ENCODE measurements around the gene TGFBR3.

TGFBR3 gene

DNA sequence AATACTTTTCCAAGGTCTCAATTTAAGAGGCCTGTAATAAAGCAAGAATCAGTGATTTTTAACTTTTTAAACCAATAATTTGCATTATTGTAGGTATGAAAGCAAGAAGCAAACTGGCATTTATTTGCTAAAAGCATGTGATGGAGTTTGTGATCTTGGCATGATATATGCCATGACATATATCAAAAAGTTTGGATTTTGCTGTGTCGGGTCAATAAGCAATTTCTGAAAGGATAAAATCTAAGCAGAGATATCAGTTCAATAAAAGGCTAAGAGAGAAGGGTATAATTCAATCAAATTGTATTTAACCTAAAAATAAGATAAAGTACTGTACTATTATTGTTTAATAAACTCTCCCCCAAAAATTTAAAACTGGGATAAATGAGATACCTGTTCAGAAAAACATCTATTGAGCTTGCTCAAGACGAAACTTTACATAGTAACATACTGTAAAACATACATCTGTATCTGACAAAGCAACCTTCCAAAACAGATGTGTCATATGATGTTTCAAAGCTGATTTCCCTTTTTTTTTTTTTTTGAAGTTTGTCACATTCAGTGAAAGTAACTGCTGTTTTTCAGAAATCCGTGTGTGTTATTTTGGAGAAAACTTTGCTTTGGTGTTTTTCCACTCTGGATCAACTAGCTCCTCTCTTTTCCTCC, 74.5 kb downstream of the TGFBR3 start:
- Mint-ChIP-seq H3K36me3 (ENCODE audit: low read depth) (no peaks in the 10 kb centered on the region), H3K4me1 (ENCODE audit: low read depth) (peaks cover 63% of the 10 kb centered on the region), H3K27ac (no peak overlapping the region), H3K4me3 (no peak overlapping the region), H3K27me3 (no peaks in the 10 kb centered on the region), H3K9me3 (no peaks in the 10 kb centered on the region)
- DNase-seq, result no peak

DNA sequence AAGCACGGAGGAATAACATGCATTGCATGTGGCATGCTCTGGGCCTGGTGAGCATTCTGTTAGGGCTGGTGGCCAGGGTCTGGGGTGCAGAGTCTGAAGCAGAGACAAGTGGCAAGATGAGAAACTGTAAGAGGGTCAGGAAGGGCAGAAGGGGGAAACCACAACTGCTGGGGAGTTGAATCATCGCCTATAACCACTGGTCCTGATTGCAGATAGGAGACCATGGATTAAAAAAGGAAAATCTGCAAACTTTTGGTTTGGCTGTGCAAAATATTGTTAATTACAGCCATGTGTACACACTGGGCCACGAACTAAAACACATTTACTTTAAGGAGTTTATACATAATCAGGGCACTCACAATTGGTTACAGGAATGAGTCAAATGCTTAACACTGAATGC, 76.6 kb downstream of the TGFBR3 start:
- H3K9me3 Mint-ChIP-seq, result no peaks in the 10 kb centered on the region
- H3K4me1 Mint-ChIP-seq (ENCODE audit: low read depth), result peaks cover 78% of the 10 kb centered on the region
- H3K27me3 Mint-ChIP-seq, result no peaks in the 10 kb centered on the region
- no peak for DNase-seq
- H3K36me3 Mint-ChIP-seq (ENCODE audit: low read depth), result no peaks in the 10 kb centered on the region
- no peak overlapping the region for H3K27ac Mint-ChIP-seq
- no peak overlapping the region for H3K4me3 Mint-ChIP-seq

DNA sequence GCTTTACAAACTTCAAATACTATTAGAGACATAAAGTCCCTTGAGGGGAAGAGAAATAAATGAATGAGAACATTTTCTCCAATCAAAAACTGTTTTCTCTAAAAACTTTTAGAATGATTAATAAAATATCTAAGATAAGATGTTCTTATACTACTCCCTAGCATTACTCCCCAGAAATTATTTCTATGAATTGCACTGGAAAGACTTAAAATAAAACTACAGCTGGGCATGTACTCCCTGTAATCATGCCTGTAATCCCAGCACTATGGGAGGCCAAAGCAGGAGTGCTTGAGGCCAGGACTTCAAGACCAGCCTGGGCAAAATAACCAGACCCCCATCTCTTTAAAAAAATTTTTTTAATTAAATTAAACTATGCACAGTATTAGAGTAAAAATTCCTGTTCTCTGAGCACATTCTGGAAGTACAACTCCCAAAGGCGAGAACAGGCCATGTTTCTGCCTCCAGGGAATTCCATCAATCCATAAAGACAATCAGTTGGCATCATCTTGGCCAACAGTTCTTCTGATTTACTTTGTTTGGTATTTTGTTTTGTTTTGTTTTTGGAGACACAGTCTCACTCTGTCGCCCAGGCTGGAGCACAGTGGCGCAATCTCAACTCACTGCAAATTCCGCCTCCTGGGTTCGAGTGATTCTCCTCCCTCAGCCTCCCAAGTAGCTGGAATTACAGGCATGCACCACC, 77.9 kb downstream of the TGFBR3 start:
- H3K4me3 Mint-ChIP-seq, result no peak overlapping the region
- no peak overlapping the region for H3K27ac Mint-ChIP-seq

DNA sequence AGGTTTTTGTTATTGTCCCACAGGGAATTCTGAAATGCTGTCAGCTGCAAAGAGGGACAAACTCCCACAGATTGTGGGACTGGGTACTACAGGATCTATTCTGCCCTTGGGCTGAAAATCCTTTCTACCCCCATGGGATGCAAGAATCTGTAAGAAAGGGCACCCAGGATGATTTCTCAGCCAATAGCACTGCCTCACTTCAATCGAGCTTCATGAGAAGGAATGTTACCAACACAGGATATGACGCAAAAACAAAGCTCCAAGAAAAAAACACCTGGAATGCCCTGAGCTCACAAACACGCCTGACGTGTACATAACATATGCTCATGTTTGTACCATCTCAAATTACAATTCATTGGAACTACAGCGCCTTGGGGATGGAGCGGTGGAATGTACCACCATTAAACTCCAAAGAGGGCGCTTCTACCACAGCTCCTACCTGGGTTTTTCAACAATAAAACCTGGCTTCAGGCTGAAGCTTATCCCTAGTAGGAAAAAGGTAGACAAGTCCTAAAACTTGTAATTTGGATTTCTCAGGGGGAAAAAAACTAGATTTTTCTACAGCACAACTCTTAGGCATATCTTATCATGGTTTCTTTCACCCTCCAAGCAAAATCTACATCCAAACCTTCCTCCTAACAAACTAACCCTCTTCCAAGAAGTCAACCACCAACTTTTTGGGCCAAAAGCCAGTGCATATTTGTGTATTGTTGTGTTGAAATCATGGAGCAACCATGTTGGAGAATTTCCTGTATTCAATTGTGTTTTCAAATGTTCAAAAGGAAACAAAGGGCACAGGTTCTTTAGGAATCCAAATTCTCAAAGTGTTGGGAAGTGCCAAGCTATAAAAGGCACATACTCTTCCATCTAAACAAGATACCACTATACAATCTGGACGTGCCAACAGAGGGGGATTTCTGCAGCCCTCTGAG, 78.9 kb downstream of the TGFBR3 start:
- no peaks in the 10 kb centered on the region for H3K27me3 Mint-ChIP-seq
- H3K4me1 Mint-ChIP-seq (ENCODE audit: low read depth), result peaks cover 77% of the 10 kb centered on the region
- H3K36me3 Mint-ChIP-seq (ENCODE audit: low read depth), result peaks cover 3% of the 10 kb centered on the region
- DNase-seq, result no peak
- no peaks in the 10 kb centered on the region for H3K9me3 Mint-ChIP-seq
- no peak overlapping the region for H3K4me3 Mint-ChIP-seq
- H3K27ac Mint-ChIP-seq, result no peak overlapping the region

More for the DNA sequence above, 77.9 kb downstream of the TGFBR3 start:
- no peaks in the 10 kb centered on the region for H3K27me3 Mint-ChIP-seq
- no peak for DNase-seq
- H3K4me1 Mint-ChIP-seq (ENCODE audit: low read depth), result peaks cover 76% of the 10 kb centered on the region
- no peaks in the 10 kb centered on the region for H3K36me3 Mint-ChIP-seq (ENCODE audit: low read depth)
- H3K9me3 Mint-ChIP-seq, result no peaks in the 10 kb centered on the region

DNA sequence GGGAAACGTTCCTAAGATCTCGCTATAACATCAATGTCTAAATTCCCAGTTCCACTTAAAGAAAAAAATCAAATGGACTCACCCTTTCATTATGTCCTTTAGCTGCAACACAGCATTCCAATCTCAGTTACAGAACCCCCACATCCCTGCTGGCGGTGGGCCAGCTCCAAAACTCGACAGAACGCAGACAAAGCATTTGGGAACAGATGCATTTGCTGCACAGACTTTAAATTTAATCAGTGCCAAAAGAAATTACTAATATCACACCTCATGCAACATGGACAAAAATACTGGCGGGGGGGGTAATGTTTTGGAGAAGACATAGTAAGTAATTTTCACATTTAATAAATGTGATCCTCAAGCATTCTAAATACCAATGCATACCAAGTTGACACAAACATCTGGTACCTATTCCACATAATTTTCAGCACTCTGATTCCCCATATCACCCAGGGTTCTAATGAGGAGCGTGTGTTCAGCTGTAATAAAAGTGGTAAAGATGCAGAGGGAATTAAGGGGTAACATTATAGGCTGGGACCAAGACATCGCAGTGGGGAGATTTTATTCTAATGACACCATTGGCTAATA, 79.7 kb downstream of the TGFBR3 start:
- no peak for DNase-seq
- Mint-ChIP-seq H3K4me1 (ENCODE audit: low read depth) (peaks cover 74% of the 10 kb centered on the region), H3K36me3 (ENCODE audit: low read depth) (peaks cover 3% of the 10 kb centered on the region), H3K9me3 (no peaks in the 10 kb centered on the region), H3K27ac (peak overlapping the region; percentile 24), H3K4me3 (no peak overlapping the region), H3K27me3 (no peaks in the 10 kb centered on the region)

DNA sequence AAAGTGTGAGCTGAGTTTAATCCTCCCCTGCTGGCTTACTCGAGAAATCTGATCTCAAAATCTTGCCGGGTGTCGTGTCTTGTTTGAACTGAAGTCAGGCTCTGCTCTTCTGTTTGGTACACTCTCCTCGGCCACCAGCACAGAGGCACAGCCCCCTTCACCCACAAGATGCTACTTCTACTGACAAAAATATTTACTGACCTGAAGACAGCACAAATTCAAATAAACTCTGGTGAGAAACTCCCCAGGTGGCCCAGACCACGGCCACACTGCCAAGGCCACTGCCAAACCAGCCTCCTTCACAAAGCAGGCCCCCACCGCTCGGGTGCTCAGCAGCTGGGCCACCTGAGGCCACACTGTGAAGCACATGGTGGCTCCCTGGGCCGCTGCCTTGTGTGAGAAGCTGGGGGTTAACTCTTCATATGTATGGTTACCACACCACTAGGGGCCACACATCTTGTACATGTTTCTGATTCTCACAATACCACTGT, 80.6 kb downstream of the TGFBR3 start:
- Mint-ChIP-seq H3K4me1 (ENCODE audit: low read depth) (peaks cover 67% of the 10 kb centered on the region), H3K27me3 (no peaks in the 10 kb centered on the region), H3K36me3 (ENCODE audit: low read depth) (peaks cover 4% of the 10 kb centered on the region), H3K27ac (peak overlapping the region; percentile 96), H3K4me3 (no peak overlapping the region), H3K9me3 (no peaks in the 10 kb centered on the region)
- DNase-seq, result no peak

DNA sequence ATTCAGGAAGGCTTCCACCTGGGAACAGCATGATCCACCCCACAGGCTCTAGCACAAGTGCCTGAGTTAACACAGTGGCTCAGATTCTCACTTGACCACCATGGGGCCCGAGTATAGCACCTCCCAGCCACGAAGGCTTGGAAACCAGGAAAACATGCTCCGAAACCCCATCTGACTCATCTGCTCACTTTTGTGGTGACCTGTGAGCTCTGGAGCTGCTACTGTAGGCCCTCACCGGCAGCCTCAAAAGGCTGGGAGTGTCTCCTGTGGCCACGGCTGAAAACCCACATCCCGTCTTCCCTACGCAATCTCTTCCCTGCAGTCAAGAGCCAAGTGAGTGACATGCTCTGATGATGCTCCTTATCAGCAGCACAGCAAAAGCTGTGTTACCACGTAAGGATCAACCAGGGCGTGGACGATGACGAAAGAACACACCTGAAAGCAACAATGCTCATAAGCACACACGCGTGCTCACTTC, 81.4 kb downstream of the TGFBR3 start:
- Mint-ChIP-seq H3K27me3 (no peaks in the 10 kb centered on the region), H3K36me3 (ENCODE audit: low read depth) (peaks cover 4% of the 10 kb centered on the region), H3K4me1 (ENCODE audit: low read depth) (peaks cover 63% of the 10 kb centered on the region), H3K4me3 (peak overlapping the region; percentile 66), H3K9me3 (no peaks in the 10 kb centered on the region), H3K27ac (peak overlapping the region; percentile 96)
- peak; percentile 80 for DNase-seq

DNA sequence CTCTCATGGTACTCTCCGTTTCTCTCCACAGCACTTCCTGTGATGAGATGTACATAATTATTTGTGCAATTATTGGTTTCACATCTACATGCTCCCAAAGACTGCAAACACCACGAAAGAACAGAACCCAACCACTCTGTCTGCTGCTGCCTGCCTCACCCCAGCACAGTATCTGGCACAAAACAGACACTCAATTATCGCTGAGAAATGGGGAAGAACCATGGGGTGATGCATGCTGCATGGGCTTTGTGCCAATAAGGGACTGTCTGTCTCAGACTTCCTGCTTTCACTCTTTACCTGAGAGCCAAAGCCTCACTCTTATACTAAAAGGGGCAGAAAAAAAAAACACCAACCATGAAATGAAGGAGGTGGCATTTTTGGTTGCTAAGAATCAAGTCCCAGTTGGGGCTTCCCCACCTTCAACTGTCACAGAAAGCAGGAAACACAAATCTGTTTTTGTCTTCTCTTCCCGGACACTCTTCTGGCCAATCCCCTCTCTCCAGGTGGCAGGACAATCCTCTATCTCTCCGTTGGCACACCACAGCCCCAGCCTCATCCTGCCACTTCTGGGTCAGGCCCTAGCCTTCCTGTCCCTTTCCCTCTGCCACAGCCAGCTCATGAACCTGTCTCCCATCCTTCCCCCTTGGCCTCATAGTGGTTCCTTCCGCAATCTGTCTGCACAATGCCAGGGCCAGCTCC, 82.0 kb downstream of the TGFBR3 start:
- Mint-ChIP-seq H3K27ac (peak overlapping the region; percentile 96), H3K4me1 (ENCODE audit: low read depth) (peaks cover 63% of the 10 kb centered on the region), H3K4me3 (peak overlapping the region; percentile 66), H3K36me3 (ENCODE audit: low read depth) (peaks cover 4% of the 10 kb centered on the region), H3K9me3 (no peaks in the 10 kb centered on the region), H3K27me3 (no peaks in the 10 kb centered on the region)
- peak; percentile 73 for DNase-seq

DNA sequence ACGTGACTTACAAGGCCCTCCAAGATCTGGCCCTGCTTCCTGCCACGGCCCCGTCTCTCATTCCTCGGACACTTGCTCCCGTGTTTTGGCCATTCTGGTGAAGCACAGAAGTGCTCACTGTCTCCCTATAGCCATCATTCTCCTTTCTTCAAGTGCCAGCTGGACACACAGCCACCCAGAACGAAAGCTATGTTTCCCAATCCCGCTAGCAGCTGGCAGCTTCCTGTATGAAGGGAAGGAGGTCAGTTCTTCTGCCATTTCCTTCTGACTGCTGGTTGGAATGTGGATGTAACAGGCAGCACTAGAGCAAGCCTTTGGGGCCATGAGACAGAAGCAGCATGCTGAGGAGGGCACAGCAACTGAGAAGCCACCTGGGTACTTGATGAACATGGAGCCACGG, 82.8 kb downstream of the TGFBR3 start:
- peaks cover 64% of the 10 kb centered on the region for H3K4me1 Mint-ChIP-seq (ENCODE audit: low read depth)
- peak overlapping the region; percentile 96 for H3K27ac Mint-ChIP-seq
- peaks cover 4% of the 10 kb centered on the region for H3K36me3 Mint-ChIP-seq (ENCODE audit: low read depth)
- no peaks in the 10 kb centered on the region for H3K27me3 Mint-ChIP-seq
- no peaks in the 10 kb centered on the region for H3K9me3 Mint-ChIP-seq
- DNase-seq, result no peak
- no peak overlapping the region for H3K4me3 Mint-ChIP-seq

DNA sequence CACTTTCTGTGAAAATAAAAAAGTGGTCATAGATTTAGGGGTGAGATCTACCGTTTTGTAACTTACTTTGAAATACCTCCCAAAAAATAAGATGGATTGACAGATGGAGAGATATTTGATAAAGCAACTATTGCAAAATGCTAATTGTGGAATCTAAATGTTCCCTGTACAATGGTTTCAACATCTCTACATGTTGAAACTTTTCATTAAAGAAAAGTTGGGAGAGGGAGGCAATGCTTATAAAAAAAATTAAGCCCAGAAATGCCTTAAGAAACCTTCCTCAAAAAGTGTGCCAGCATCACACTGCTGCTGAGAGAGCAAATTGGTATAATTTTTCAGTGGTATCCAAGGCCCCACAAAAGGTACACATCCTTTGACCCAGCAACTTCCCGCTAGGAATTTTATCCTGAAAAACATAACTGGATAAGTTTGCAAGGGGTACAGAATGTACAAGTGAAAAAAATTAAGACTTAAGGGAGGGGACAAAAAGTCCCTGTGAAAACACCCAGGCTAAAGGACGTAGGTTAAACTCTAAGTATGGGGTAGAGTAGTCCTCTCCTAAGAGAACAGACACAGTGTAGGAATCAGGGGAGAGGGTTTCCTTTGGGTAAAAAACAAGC, 84.3 kb downstream of the TGFBR3 start:
- Mint-ChIP-seq H3K27me3 (no peaks in the 10 kb centered on the region), H3K27ac (no peak overlapping the region), H3K4me1 (ENCODE audit: low read depth) (peaks cover 60% of the 10 kb centered on the region), H3K4me3 (no peak overlapping the region), H3K36me3 (ENCODE audit: low read depth) (peaks cover 9% of the 10 kb centered on the region), H3K9me3 (no peaks in the 10 kb centered on the region)
- DNase-seq, result no peak

DNA sequence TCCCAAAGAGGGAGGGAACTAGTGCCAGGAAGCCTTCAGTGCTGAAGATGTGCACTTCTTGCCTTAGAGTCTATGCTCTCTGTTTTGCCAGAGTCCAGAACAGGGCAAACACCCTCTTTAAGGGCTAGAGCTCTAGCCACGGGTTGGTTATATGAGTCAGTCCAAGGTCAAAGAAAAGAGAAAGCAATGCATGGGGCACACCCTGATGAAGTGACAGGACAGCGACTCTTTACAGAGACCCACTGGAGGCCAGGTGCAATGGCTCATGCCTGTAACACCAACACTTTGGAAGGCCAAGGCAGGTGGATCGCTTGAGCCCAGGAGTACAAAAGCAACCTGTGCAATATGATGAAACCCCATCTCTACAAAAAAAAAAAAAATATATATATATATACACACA, 86.1 kb downstream of the TGFBR3 start:
- no peak for DNase-seq
- no peaks in the 10 kb centered on the region for H3K9me3 Mint-ChIP-seq
- no peaks in the 10 kb centered on the region for H3K27me3 Mint-ChIP-seq
- H3K36me3 Mint-ChIP-seq (ENCODE audit: low read depth), result peaks cover 25% of the 10 kb centered on the region
- peaks cover 55% of the 10 kb centered on the region for H3K4me1 Mint-ChIP-seq (ENCODE audit: low read depth)
- no peak overlapping the region for H3K27ac Mint-ChIP-seq
- no peak overlapping the region for H3K4me3 Mint-ChIP-seq

DNA sequence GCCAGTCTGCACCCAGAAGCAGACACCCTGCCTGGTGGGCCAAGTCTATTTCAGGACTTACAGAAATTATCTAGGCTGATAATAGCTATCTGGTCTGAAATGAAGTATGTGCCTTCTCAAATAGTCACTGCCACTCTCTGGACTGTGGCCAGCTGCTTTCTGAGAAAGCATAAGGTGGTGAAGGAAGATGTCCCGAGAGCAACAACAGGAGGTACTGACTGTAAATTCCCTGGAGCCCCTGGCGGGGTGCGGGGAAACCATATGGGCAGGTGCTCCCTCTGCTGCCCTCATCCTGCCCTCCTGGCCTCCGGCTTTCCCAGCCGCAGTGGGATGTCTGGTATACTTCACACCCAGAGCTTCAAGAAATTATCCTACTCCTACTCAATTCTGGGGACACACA, 86.8 kb downstream of the TGFBR3 start:
- H3K27ac Mint-ChIP-seq, result no peak overlapping the region
- H3K4me3 Mint-ChIP-seq, result no peak overlapping the region
- H3K36me3 Mint-ChIP-seq (ENCODE audit: low read depth), result peaks cover 31% of the 10 kb centered on the region
- DNase-seq, result no peak
- no peaks in the 10 kb centered on the region for H3K27me3 Mint-ChIP-seq
- peaks cover 2% of the 10 kb centered on the region for H3K9me3 Mint-ChIP-seq
- peaks cover 48% of the 10 kb centered on the region for H3K4me1 Mint-ChIP-seq (ENCODE audit: low read depth)

DNA sequence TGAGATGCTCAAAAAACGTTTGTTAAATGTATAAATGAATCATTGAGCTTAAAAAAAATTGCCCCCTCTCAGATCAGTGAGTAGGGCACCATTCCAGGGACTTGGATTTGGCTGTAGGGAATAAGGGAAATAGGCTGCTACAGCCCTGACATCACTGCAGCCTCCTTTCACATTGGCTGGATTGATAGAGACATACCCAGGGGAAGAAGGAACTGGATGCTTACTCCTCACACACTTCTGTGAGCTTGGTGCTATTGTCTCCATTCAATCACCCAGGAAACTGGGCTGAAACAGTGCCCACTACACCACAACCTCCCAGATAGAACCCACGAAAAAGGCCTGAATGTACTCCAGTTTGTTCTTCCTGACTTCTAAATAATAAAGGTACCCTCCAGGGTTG, 87.2 kb downstream of the TGFBR3 start:
- DNase-seq, result no peak

More for the DNA sequence above, 87.2 kb downstream of the TGFBR3 start:
- peaks cover 44% of the 10 kb centered on the region for H3K4me1 Mint-ChIP-seq (ENCODE audit: low read depth)
- H3K36me3 Mint-ChIP-seq (ENCODE audit: low read depth), result peaks cover 32% of the 10 kb centered on the region
- H3K27me3 Mint-ChIP-seq, result no peaks in the 10 kb centered on the region
- peaks cover 2% of the 10 kb centered on the region for H3K9me3 Mint-ChIP-seq
- H3K4me3 Mint-ChIP-seq, result no peak overlapping the region
- no peak overlapping the region for H3K27ac Mint-ChIP-seq

Data from activated T-cell treated with anti-CD3 and anti-CD28 coated beads, Interleukin-2, amount 50 U/mL, for 24 hours (primary cell).